Right kidney (tissue), 1 donor: Measurements from ENCODE around the gene MMAB.

ENCODE experiments used
- DNase-seq: peaks from one replicate; pipeline ENCODE4 v3.0.0-alpha.2; 2016

Gene MMAB

DNA sequence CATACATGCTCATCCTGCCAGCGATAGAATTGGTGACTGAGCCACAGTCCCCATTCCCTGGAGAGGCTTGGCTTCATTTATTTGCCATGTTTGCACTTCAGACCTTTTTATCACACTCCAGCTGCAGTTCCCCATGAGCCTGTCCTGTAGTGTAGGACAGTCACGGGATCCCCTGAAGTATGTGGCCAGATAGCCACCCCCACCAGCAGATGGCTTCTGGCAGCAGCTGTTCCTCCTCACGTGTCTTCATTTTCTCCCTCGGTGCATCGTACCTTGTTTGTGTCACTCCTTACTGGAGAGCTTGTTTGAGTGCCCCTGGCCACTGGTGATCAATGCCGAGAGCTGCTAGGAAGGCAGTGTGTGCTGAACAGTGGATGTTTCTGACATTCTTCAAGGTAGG lies 55.7 kb downstream of the MMAB start:
- no peak for DNase-seq

DNA sequence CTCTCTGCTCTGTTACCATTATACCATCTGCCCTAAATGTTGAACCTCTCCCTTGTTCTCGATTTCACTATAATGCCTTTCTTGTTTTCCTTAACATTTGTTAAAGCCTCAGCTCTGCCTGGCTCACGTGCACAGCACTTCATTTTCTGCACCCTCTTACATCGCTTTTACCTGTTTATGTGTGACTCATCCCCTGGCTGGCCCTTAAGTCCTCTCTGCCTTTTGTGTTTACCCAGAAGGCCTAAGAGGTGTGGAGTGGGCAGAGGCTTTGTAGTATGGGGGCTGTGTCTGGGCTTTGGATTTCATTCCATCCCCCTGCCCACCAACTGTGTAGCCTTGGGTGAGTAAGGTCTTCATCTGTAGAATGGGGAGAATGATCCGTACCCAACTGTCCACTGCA lies 59.3 kb downstream of the MMAB start:
- DNase-seq, result no peak

DNA sequence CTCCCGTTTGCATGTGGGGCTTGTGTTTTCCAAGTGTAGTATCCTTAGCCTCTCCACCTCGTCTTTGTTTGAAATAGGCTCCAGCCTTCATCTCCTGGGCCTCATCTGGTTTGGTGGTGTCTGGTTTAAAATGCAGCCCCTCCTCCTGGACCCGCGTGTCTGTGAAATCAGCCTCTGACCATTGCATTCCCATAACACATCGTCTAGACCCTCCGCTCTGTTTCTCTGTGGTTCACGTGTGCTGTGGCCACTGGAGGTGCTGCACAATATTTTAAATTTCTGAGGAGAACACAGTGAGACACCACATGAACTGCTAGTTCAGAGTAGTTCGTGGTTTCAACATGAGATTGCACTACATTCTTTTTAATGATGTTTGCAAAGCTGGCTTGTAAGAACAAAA lies 60.3 kb downstream of the MMAB start:
- no peak for DNase-seq

DNA sequence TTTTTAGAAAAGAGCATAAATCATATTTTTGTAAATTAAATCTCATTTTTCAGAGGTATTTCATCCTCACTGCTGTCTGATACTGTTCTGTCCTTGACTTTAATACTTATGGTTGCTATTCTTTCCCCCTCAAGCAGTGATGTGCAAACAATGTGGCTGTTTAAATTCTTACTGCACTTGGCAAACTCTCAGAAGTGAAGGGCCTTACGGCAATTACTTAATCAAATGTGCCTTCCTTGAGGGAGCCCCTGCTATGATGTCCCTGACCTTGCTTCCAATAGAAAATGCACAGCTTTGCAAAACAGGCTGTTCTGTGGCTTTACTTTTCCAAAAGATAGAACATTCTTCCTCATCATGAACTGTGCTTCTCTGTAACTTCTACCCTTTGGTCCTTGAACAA lies 60.7 kb downstream of the MMAB start:
- DNase-seq, result no peak

DNA sequence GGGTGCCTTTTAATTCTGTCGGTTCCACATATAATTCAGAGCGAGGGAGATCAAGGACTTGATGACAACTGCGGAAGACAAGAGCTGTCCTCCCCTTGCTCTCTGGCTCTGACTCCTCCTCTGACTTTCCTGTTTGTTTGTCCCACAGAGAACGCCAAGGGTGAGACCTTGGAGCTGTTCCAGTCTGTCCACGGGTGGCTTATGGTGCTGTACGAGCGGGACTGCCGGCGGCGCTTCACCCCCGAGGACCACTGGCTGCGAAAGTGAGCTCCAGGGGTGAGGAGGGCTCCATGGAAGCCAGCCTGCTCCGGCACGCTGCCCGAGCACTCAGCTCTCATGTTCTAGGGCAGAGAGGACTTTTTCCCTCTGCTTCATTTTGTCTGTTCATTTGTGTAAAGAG lies 63.1 kb downstream of the MMAB start:
- no peak for DNase-seq

DNA sequence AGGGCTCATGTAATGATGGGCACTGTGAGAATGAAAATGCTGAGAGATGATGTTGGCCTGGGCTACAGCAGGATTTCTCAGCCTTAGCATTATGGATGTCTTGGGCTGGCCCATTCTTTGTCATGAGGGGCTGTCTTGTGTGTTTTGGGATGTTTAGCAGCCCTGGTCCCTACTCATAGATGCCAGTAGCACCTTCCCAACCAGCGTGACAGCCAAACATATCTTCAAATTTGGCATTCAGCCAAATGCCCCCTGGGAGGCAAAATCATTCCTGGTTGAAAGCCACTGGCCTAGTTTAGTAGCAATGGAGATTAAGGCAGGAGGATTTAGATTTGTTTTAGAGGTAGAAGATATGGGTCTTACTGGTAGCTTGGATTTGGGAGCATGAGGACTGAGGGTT lies 69.2 kb downstream of the MMAB start:
- DNase-seq, result no peak
